ENCODE measurements around the gene DNAH1. TPM values are rescaled to one million over a fixed set of nuclear protein-coding genes. Genes with fewer than 3 reads are reported as not detected.
"Not testable (repeated sequence)": the region's sequence is repeated elsewhere in the genome, so short reads cannot be mapped to it uniquely, and the experiment has no call there.

The DNAH1 gene
- total RNA-seq, result 10 to 100 TPM in 1 of 2 donors, 1 to 10 TPM in 1; 5.6 to 18.7 TPM

DNA sequence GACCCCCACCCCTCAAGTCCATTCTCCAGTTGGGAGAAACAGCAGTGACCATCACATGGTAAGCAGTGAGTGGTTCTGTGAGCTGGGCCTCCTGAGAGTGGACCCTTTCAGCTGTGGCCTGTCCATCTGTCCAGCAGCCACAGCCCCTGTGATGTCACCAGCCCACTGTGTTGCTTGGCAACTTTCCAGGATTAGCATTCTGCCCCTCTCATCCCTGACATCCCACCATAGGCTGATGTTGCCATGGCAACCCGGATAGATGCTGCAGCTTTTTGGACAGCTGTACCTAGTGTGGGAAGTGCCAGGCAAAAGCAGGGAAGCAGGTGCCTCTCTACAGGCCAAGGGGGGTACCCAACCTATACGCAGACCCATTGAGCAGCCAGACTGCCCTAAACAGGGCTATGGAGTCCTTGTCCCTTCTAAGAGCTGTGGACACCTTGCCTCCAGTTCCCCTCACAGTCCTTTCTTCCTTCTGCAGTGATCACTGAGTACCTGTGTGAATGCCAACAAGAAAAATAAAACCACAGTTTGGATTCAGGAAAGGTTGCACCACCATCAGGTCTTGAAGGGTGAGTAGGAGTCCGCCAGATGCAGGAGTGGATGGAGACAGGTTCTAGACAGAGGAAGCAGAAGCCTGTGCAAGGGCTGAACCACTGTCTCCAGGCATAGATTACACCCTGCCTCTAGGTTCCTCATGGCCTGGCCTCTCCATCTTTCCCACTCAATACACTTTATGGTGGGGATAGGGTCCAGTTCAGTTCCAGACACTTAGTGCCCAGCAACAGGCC is at the start of gene DNAH1:
DNAH1 (plus strand) TSS at position 343 of the 788 bp plus-strand sequence. CDS start 6,124 bp downstream, outside the sequence.
- Histone ChIP-seq H3K36me3 (no peaks in the 10 kb centered on the region), H3K4me3 (no peak within 1 kb of the TSS), H3K27ac (no peak within 1 kb of the TSS), H3K27me3 (replicated peaks; ENCODE audit: insufficient read depth) (no peaks in the 10 kb centered on the region), H3K4me1 (replicated peaks) (no peaks in the 10 kb centered on the region), H3K9me3 (no peaks in the 10 kb centered on the region)
- no peak for DNase-seq (ENCODE audit: low spot score)
- 91% methylated on average over 3 of the region's 3 CpGs for WGBS
- intact Hi-C loops (cut with DNase I), result no loop called here
- no peak for TF ChIP-seq POLR2AphosphoS5 (IDR thresholded peaks at IDR 0.05)
- no peak for TF ChIP-seq POLR2A (IDR thresholded peaks at IDR 0.05)
- no peak for TF ChIP-seq CTCF (IDR thresholded peaks at IDR 0.05)

GRCh38 chr3:52268036-52268435 is 48.1 kb upstream of the DNAH1 start:
- H3K27ac ChIP-seq, result no peak overlapping the region
- DNase-seq (ENCODE audit: low spot score), result no peak
- TF ChIP-seq POLR2AphosphoS5 (IDR thresholded peaks at IDR 0.05) (no peak), CTCF (IDR thresholded peaks at IDR 0.05) (no peak)
- H3K27me3 ChIP-seq (replicated peaks; ENCODE audit: insufficient read depth), result no peaks in the 10 kb centered on the region
- whole genome bisulfite sequencing, result 84% methylated on average over 7 of the region's 7 CpGs
- intact Hi-C loops (cut with DNase I), result no loop called here
- H3K4me1 ChIP-seq (replicated peaks), result peaks cover 20% of the 10 kb centered on the region
- no peak overlapping the region for H3K4me3 ChIP-seq
- H3K36me3 ChIP-seq, result no peaks in the 10 kb centered on the region
- no peaks in the 10 kb centered on the region for H3K9me3 ChIP-seq

DNA sequence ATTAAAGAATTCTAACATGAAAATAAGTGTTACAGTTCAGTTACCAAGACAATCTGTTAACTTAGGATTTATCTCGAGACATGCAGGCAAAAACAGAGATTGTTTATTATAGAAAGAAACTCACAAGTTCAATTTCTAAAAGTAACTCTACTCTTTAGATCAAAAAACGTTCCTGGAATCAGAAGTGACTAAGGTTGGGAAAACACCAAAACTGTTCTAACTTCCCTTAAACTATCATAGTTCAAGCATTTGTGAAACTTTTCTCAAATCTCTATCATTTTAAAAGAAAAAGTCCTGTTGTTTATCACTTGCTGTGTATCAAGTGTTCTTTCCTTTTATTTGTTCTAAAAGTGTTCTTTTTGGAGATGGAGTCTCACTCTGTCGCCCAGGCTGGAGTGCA is 46.3 kb upstream of the DNAH1 start:
- intact Hi-C loops (cut with DNase I), result no loop called here
- WGBS, result 48% methylated on average over 3 of the region's 3 CpGs
- DNase-seq (ENCODE audit: low spot score), result no peak
- Histone ChIP-seq H3K27me3 (replicated peaks; ENCODE audit: insufficient read depth) (no peaks in the 10 kb centered on the region), H3K27ac (peak overlapping the region in 1 of 2 donors; percentile 19), H3K9me3 (no peaks in the 10 kb centered on the region), H3K4me1 (replicated peaks) (peaks cover 15% of the 10 kb centered on the region), H3K36me3 (no peaks in the 10 kb centered on the region), H3K4me3 (no peak overlapping the region)
- no peak for TF ChIP-seq POLR2A (IDR thresholded peaks at IDR 0.05)

GRCh38 chr3:52270252-52270754 is 45.8 kb upstream of the DNAH1 start:
- WGBS, result 53% methylated on average over 9 of the region's 9 CpGs
- Histone ChIP-seq H3K9me3 (no peaks in the 10 kb centered on the region), H3K27me3 (replicated peaks; ENCODE audit: insufficient read depth) (no peaks in the 10 kb centered on the region), H3K4me3 (no peak overlapping the region), H3K36me3 (no peaks in the 10 kb centered on the region), H3K4me1 (replicated peaks) (peaks cover 15% of the 10 kb centered on the region), H3K27ac (peak overlapping the region in 1 of 2 donors; percentile 19)
- TF ChIP-seq POLR2A (IDR thresholded peaks at IDR 0.05) (no peak), CTCF (IDR thresholded peaks at IDR 0.05) (no peak), POLR2AphosphoS5 (IDR thresholded peaks at IDR 0.05) (no peak)
- intact Hi-C loops (cut with DNase I), result no loop called here
- DNase-seq (ENCODE audit: low spot score), result no peak

GRCh38 chr3:52272172-52272571 is 43.9 kb upstream of the DNAH1 start:
- H3K4me1 ChIP-seq (replicated peaks), result peaks cover 15% of the 10 kb centered on the region
- H3K27ac ChIP-seq; DNase-seq (ENCODE audit: low spot score); intact Hi-C loops (cut with DNase I); H3K9me3 ChIP-seq; H3K36me3 ChIP-seq; H3K4me3 ChIP-seq; H3K27me3 ChIP-seq (replicated peaks; ENCODE audit: insufficient read depth): not testable (repeated sequence)
- 98% methylated on average over 9 of the region's 9 CpGs for WGBS

DNA sequence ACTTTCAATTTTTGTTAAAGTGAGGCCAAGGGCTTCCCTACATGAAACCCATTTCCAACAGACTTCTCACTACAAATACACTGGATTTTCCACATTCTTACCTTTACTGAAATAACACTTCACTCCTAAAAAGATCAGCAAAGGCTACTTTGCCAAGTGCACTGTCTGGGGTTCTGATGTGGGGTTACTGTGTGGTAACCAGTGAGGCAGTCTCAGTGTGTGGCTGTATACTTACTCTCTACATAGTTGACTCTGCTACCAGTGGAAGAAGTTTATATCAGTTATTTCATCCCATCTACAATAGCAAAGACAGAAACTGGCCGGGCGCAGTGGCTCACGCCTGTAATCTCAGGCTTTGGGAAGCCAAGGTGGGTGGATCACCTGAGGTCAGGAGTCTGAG is 43.3 kb upstream of the DNAH1 start:
- 94% methylated on average over 3 of the region's 3 CpGs for WGBS
- intact Hi-C loops (cut with DNase I), result no loop called here
- Histone ChIP-seq H3K4me1 (replicated peaks) (peaks cover 15% of the 10 kb centered on the region), H3K4me3 (no peak overlapping the region), H3K27ac (no peak overlapping the region), H3K36me3 (no peaks in the 10 kb centered on the region), H3K9me3 (no peaks in the 10 kb centered on the region), H3K27me3 (replicated peaks; ENCODE audit: insufficient read depth) (no peaks in the 10 kb centered on the region)
- no peak for DNase-seq (ENCODE audit: low spot score)
- TF ChIP-seq CTCF (IDR thresholded peaks at IDR 0.05), result no peak
- TF ChIP-seq POLR2A (IDR thresholded peaks at IDR 0.05), result no peak

- H3K27me3 ChIP-seq (replicated peaks; ENCODE audit: insufficient read depth); intact Hi-C loops (cut with DNase I); DNase-seq (ENCODE audit: low spot score); H3K4me3 ChIP-seq; H3K36me3 ChIP-seq; H3K9me3 ChIP-seq; H3K27ac ChIP-seq: not testable (repeated sequence)
- H3K4me1 ChIP-seq (replicated peaks), result peaks cover 15% of the 10 kb centered on the region
- 91% methylated on average over 18 of the region's 18 CpGs for WGBS
Measured at GRCh38 chr3:52274781-52275180, 41.3 kb upstream of the DNAH1 start.
